WTC11 (cell line): ENCODE data around the gene HNRNPC. TPM values are rescaled to one million over a fixed set of nuclear protein-coding genes. Genes with fewer than 3 reads are reported as not detected.

Experiments used
- ATAC-seq: fragments of 200-7000 bp; cut with Tn5 transposase; 2 replicates; pipeline ENCODE4 v1.10.0; 2021; ENCODE audit warnings: mild to moderate bottlenecking, moderate library complexity
- CTCF ChIA-PET: fragments of 300-600 bp; sonication (Branson Sonifier 250); formaldehyde crosslinking; loops from one replicate; lab custom pipeline; 2021; ENCODE audit warnings: antibody characterized with exemption; lab: Charles Lee
- POLR2A ChIA-PET: fragments of 350-600 bp; sonication (Branson Sonifier 250); formaldehyde crosslinking; loops from one replicate; lab custom pipeline; 2021; ENCODE audit warnings: antibody characterized with exemption; lab: Charles Lee
- DNase-seq: peaks from one replicate; pipeline ENCODE4 v3.0.0; 2021; ENCODE audit warnings: low spot score
- H3K27ac Mint-ChIP-seq: 2 replicates; pipeline ENCODE4 v1.8.0; 2021; ENCODE audit warnings: mixed read lengths
- H3K27me3 Mint-ChIP-seq: 2 replicates; pipeline ENCODE4 v1.8.0; 2021; ENCODE audit warnings: low read depth, mild to moderate bottlenecking, moderate library complexity, mixed read lengths
- H3K36me3 Mint-ChIP-seq: 2 replicates; pipeline ENCODE4 v1.8.0; 2021; ENCODE audit warnings: mixed read lengths
- H3K4me1 Mint-ChIP-seq: 2 replicates; pipeline ENCODE4 v1.8.0; 2022; ENCODE audit warnings: mixed read lengths
- H3K4me3 Mint-ChIP-seq: 2 replicates; pipeline ENCODE4 v1.8.0; 2021; ENCODE audit warnings: mild to moderate bottlenecking, moderate library complexity, mixed read lengths
- H3K9me3 Mint-ChIP-seq: 2 replicates; pipeline ENCODE4 v1.8.0; 2021; ENCODE audit warnings: mixed read lengths
- AR ChIP-seq: fragments of 250-450 bp; sonication (Bioruptor Pico); IDR thresholded peaks from 2 replicates; pipeline ENCODE4 v1.9.0; 2021; ENCODE audit warnings: mild to moderate bottlenecking
- CREB1 ChIP-seq: sonication (generic); formaldehyde crosslinking; IDR thresholded peaks from 2 replicates; pipeline ENCODE4 v1.8.0; 2023; ENCODE audit warnings: mild to moderate bottlenecking, missing genetic modification reagents
- EMX1 ChIP-seq: fragments of 250-450 bp; sonication (Bioruptor Pico); IDR thresholded peaks from 2 replicates; pipeline ENCODE4 v1.8.0; 2021; ENCODE audit warnings: mild to moderate bottlenecking
- NFATC4 ChIP-seq: fragments of 250-450 bp; sonication (Bioruptor Pico); IDR thresholded peaks from 2 replicates; pipeline ENCODE4 v1.9.0; 2021; ENCODE audit warnings: mild to moderate bottlenecking
- PRRX2 ChIP-seq: fragments of 250-450 bp; sonication (Bioruptor Pico); IDR thresholded peaks from 2 replicates; pipeline ENCODE4 v1.8.0; 2021; ENCODE audit warnings: mild to moderate bottlenecking
- TCF7 ChIP-seq: sonication (generic); formaldehyde crosslinking; IDR thresholded peaks from 2 replicates; pipeline ENCODE4 v1.8.0; 2022; ENCODE audit warnings: mild to moderate bottlenecking, low read depth, missing genetic modification reagents, moderate library complexity
- ZNF232 ChIP-seq: sonication (generic); formaldehyde crosslinking; IDR thresholded peaks from 2 replicates; pipeline ENCODE4 v1.8.0; 2022; ENCODE audit warnings: mild to moderate bottlenecking, missing genetic modification reagents
- ZNF416 ChIP-seq: fragments of 250-450 bp; sonication (Bioruptor Pico); IDR thresholded peaks from 2 replicates; pipeline ENCODE4 v1.9.0; 2021; ENCODE audit warnings: mild to moderate bottlenecking, inconsistent platforms
- ZNF671 ChIP-seq: fragments of 250-450 bp; sonication (Bioruptor Pico); IDR thresholded peaks from 2 replicates; pipeline ENCODE4 v1.8.0; 2021; ENCODE audit warnings: mild to moderate bottlenecking
- total RNA-seq: library from RNA; stranded (reverse); gene quantifications from 3 replicates; pipeline ENCODE4 v1.2.3, GENCODE V29; 2021
- TF ChIP-seq, protein P1 (sequence below): fragments of 250-450 bp; sonication (Bioruptor Pico); IDR thresholded peaks from 2 replicates; pipeline ENCODE4 v1.9.0; 2021; ENCODE audit warnings: mild to moderate bottlenecking, borderline replicate concordance

The HNRNPC gene
- total RNA-seq, 1 experiment from 2014 or later: 982 TPM

DNA sequence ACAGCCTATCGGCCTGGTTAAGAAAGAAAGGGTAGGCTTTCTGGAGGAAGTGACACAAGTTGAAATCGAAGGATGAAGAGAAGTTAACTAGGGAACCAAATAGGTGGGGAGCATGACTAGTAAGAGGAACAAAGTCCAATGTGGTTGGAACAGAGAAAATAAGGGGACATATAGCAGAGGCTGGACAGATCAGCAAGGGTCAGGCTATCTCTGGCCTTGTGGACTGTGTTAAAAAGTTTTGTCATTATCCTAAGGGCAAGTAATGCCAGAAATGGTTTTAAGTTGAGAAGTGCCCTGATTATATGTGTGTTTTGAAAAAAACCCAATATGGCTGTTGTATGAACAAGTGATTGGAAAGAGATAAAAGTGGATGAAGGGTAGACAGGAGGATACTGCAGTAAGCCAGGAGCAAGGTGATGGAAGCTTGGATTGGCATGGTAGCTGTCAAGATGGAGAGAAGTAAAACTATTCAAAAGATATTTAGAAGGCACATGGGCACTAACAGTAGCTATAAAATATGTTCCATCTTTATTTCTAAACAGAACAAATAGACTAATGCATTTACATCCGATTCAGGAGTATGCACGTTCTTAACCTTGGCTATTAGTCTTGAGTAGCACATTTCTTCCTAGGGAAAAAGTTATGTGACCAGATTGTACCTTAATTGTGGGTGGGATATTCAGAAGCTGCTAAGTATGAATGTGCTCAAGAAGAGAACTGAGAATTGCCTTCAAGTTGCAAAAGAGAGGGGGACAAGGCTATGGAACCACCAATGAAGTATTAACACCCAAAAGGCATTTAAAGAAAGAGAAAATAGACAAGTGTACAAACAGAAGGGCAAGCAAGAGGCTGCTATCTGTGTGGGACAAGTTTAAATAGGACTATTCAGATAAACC is 66.5 kb downstream of the HNRNPC start:
- H3K9me3 Mint-ChIP-seq: peaks cover 3% of the 10 kb centered on the region; the same call in 1 of the 2 replicates
- no peak overlapping the region for H3K4me3 Mint-ChIP-seq
- CTCF ChIA-PET: interaction anchor here (0.6 kb wide), 1 partner anchor 188 kb away, joined by 3 read pairs; no protein-coding TSS in a partner anchor
- H3K27me3 Mint-ChIP-seq: no peaks in the 10 kb centered on the region
- TF ChIP-seq CREB1 (CRISPR knock-in tag): no peak
- 0 out of 2 replicates have a peak, but pooled peaks have one; percentile 60 for TF ChIP-seq ZNF416
- TF ChIP-seq NFATC4 (CRISPR knock-in tag): no peak
- TF ChIP-seq, all 79 proteins: peak for 1
- Mint-ChIP-seq H3K27ac (peak overlapping the region; percentile 14; the same call in 1 of the 2 replicates), H3K36me3 (peaks cover 11% of the 10 kb centered on the region), H3K4me1 (peaks cover 41% of the 10 kb centered on the region)
- POLR2A ChIA-PET: interaction anchor here (0.5 kb wide), 1 partner anchor 77 kb away, joined by 3 read pairs; no protein-coding TSS in a partner anchor
- DNase-seq: no peak
- no peak for ATAC-seq

GRCh38 chr14:21201732-21202462 is 67.3 kb downstream of the HNRNPC start:
- POLR2A ChIA-PET: no interaction called here
- H3K9me3 Mint-ChIP-seq: peaks cover 12% of the 10 kb centered on the region
- peak overlapping the region; percentile 14; the same call in 1 of the 2 replicates for H3K27ac Mint-ChIP-seq

More at GRCh38 chr14:21201732-21202462, 67.3 kb downstream of the HNRNPC start:
- TF ChIP-seq, protein P1, sequence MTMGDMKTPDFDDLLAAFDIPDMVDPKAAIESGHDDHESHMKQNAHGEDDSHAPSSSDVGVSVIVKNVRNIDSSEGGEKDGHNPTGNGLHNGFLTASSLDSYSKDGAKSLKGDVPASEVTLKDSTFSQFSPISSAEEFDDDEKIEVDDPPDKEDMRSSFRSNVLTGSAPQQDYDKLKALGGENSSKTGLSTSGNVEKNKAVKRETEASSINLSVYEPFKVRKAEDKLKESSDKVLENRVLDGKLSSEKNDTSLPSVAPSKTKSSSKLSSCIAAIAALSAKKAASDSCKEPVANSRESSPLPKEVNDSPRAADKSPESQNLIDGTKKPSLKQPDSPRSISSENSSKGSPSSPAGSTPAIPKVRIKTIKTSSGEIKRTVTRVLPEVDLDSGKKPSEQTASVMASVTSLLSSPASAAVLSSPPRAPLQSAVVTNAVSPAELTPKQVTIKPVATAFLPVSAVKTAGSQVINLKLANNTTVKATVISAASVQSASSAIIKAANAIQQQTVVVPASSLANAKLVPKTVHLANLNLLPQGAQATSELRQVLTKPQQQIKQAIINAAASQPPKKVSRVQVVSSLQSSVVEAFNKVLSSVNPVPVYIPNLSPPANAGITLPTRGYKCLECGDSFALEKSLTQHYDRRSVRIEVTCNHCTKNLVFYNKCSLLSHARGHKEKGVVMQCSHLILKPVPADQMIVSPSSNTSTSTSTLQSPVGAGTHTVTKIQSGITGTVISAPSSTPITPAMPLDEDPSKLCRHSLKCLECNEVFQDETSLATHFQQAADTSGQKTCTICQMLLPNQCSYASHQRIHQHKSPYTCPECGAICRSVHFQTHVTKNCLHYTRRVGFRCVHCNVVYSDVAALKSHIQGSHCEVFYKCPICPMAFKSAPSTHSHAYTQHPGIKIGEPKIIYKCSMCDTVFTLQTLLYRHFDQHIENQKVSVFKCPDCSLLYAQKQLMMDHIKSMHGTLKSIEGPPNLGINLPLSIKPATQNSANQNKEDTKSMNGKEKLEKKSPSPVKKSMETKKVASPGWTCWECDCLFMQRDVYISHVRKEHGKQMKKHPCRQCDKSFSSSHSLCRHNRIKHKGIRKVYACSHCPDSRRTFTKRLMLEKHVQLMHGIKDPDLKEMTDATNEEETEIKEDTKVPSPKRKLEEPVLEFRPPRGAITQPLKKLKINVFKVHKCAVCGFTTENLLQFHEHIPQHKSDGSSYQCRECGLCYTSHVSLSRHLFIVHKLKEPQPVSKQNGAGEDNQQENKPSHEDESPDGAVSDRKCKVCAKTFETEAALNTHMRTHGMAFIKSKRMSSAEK (CRISPR knock-in tag): 0 out of 2 replicates have a peak, but pooled peaks have one; percentile 59
- TF ChIP-seq ZNF232 (CRISPR knock-in tag) (no peak), AR (CRISPR knock-in tag) (peak; percentile 56; the same call in 1 of the 2 replicates), TCF7 (CRISPR knock-in tag) (no peak), EMX1 (CRISPR knock-in tag) (peak; percentile 52; the same call in 1 of the 2 replicates), PRRX2 (peak; percentile 8; the same call in 1 of the 2 replicates), ZNF671 (CRISPR knock-in tag) (peak; percentile 20; the same call in 1 of the 2 replicates)
- DNase-seq (no peak), ATAC-seq (peak; percentile 3; the same call in 1 of the 2 replicates)
- Mint-ChIP-seq H3K4me1 (peaks cover 33% of the 10 kb centered on the region), H3K36me3 (peaks cover 3% of the 10 kb centered on the region; the same call in 1 of the 2 replicates), H3K27me3 (no peaks in the 10 kb centered on the region), H3K4me3 (no peak overlapping the region)
- CTCF ChIA-PET: interaction anchor here (0.6 kb wide), 1 partner anchor 187 kb away, joined by 3 read pairs; no protein-coding TSS in a partner anchor
